ENCODE data around the gene SDK2.

SDK2 gene

DNA sequence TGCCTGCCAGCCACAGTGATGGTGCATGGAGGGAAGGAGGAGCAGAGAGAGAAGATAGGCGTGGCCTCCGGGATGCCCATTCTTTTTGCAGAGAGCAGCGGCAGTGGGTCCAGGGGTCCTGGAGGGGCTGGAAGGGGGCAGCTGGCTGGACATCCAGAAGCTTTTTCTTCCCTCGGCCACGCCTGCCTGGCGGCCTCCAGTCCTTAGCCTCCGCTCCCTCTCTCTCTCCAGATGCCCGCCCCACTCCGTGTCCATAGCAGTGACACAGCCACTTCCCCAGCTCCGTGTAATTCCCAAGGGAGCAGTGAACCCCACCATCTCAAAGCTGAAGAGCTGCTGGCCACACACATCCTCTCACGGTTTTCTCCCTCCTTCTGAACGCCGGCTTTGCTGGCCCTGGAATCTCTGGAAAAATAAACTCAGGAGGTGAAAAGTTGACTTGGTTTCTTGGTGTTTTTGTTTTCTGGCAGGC lies 306.2 kb downstream of the SDK2 start:
- Histone ChIP-seq H3K79me2 (ENCODE audit: control insufficient read depth, low read length) (no peaks in the 10 kb centered on the region), H3K9me2 (replicated peaks; ENCODE audit: control insufficient read depth, low read length) (no peaks in the 10 kb centered on the region), H3K27me3 (ENCODE audit: control insufficient read depth, low read length) (no peaks in the 10 kb centered on the region), H3K9me3 (ENCODE audit: control insufficient read depth, insufficient read depth, low read length) (no peaks in the 10 kb centered on the region), H3K36me3 (ENCODE audit: control insufficient read depth, low read length) (no peaks in the 10 kb centered on the region), H3F3A (ENCODE audit: control insufficient read depth, insufficient read depth) (no peaks in the 10 kb centered on the region), H3K27ac (ENCODE audit: low read depth, low read length) (no peak overlapping the region), H3K4me1 (ENCODE audit: control insufficient read depth, low read length) (no peaks in the 10 kb centered on the region), H3K4me3 (ENCODE audit: low read length) (no peak overlapping the region), H4K20me1 (ENCODE audit: control insufficient read depth, insufficient read depth, low read depth, low read length) (no peaks in the 10 kb centered on the region), H3K4me2 (ENCODE audit: low read length) (no peak overlapping the region)
- TF ChIP-seq EZH2phosphoT487 (IDR thresholded peaks at IDR 0.05; ENCODE audit: borderline replicate concordance, low read length) = no peak
- TF ChIP-seq, protein P1, sequence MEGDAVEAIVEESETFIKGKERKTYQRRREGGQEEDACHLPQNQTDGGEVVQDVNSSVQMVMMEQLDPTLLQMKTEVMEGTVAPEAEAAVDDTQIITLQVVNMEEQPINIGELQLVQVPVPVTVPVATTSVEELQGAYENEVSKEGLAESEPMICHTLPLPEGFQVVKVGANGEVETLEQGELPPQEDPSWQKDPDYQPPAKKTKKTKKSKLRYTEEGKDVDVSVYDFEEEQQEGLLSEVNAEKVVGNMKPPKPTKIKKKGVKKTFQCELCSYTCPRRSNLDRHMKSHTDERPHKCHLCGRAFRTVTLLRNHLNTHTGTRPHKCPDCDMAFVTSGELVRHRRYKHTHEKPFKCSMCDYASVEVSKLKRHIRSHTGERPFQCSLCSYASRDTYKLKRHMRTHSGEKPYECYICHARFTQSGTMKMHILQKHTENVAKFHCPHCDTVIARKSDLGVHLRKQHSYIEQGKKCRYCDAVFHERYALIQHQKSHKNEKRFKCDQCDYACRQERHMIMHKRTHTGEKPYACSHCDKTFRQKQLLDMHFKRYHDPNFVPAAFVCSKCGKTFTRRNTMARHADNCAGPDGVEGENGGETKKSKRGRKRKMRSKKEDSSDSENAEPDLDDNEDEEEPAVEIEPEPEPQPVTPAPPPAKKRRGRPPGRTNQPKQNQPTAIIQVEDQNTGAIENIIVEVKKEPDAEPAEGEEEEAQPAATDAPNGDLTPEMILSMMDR (IDR thresholded peaks at IDR 0.05; ENCODE audit: low read depth, low read length, poor library complexity, severe bottlenecking) = no peak

DNA sequence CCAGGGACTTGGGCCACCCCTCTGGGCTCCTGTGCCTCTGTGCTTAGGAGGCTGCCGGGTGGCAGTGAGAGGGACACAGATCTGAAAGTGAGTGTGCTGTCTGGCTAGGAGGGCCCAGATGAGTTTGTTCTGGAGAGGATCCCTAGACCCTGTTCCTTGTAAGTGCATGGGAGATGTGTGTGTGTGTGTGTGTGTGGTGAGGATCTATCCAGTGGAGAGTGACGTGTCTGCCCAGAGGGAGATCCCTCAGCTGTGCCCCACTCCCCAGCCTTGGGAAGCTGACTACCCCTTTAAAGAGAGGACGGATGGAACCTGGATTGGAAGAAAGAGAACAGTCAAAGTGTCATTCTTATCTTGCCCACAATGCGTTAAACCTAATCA lies 306.9 kb downstream of the SDK2 start:
- Histone ChIP-seq H3K27me3 (ENCODE audit: control insufficient read depth, low read length) (no peaks in the 10 kb centered on the region), H3K4me3 (ENCODE audit: low read length) (no peak overlapping the region), H3K4me1 (ENCODE audit: control insufficient read depth, low read length) (no peaks in the 10 kb centered on the region), H3K27ac (ENCODE audit: low read depth, low read length) (no peak overlapping the region), H4K20me1 (ENCODE audit: control insufficient read depth, insufficient read depth, low read depth, low read length) (no peaks in the 10 kb centered on the region), H3K79me2 (ENCODE audit: control insufficient read depth, low read length) (no peaks in the 10 kb centered on the region), H3K4me2 (ENCODE audit: low read length) (no peak overlapping the region), H3F3A (ENCODE audit: control insufficient read depth, insufficient read depth) (no peaks in the 10 kb centered on the region), H3K36me3 (ENCODE audit: control insufficient read depth, low read length) (no peaks in the 10 kb centered on the region), H3K9me2 (replicated peaks; ENCODE audit: control insufficient read depth, low read length) (no peaks in the 10 kb centered on the region), H3K9me3 (ENCODE audit: control insufficient read depth, insufficient read depth, low read length) (no peaks in the 10 kb centered on the region)
- no peak for TF ChIP-seq EZH2phosphoT487 (IDR thresholded peaks at IDR 0.05; ENCODE audit: borderline replicate concordance, low read length)
- TF ChIP-seq, protein P1 (IDR thresholded peaks at IDR 0.05; ENCODE audit: low read depth, low read length, poor library complexity, severe bottlenecking) = no peak

DNA sequence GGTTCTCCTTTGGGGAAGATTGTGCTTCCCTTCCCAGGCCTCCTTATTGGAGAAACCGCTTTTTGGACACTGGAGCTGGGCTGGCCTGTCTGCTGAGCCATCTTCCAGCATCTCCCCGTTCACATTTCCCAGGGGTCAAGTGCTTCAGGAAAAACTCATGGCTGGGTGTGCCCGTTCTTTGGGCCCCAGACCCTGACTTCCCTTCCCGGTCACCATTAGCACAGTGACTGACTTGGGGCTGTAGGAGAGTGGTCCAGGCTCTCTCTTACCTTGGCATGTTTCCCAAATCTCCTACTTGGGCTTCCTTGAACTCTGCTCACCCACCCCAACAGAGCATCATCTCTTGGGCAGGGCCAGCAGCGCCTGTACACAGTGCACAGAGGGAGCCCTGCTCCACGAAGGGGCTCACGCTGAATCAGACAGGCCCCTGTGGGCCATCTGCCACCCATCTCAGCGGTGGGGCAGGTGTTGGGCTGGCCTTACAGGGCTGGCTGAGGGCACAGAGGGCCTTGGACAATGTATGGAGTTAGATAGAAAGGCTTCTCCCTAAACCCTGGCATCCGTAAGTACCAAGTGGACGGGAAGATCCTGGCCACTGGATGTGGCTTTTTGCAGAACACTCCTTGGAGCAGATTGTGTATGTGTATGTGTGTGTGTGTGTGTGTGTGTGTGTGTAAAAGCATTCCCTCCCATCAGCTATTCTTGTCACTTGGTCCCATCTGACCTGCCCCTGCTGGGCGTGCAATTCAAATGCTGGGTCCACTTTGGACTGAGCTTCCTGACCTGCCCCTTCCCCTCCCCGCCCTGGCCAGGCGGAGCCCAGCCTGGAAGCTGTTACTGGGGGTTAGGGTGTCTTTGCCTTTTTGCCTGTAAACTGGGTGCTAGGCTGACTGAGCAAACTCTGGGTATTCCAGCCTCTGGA lies 307.6 kb downstream of the SDK2 start:
- Histone ChIP-seq H3K4me3 (ENCODE audit: low read length) (no peak overlapping the region), H3K4me2 (ENCODE audit: low read length) (no peak overlapping the region), H3K36me3 (ENCODE audit: control insufficient read depth, low read length) (no peaks in the 10 kb centered on the region), H3K9me3 (ENCODE audit: control insufficient read depth, insufficient read depth, low read length) (no peaks in the 10 kb centered on the region), H4K20me1 (ENCODE audit: control insufficient read depth, insufficient read depth, low read depth, low read length) (no peaks in the 10 kb centered on the region), H3K4me1 (ENCODE audit: control insufficient read depth, low read length) (no peaks in the 10 kb centered on the region), H3K27ac (ENCODE audit: low read depth, low read length) (no peak overlapping the region), H3K9me2 (replicated peaks; ENCODE audit: control insufficient read depth, low read length) (no peaks in the 10 kb centered on the region), H3F3A (ENCODE audit: control insufficient read depth, insufficient read depth) (no peaks in the 10 kb centered on the region), H3K27me3 (ENCODE audit: control insufficient read depth, low read length) (no peaks in the 10 kb centered on the region), H3K79me2 (ENCODE audit: control insufficient read depth, low read length) (no peaks in the 10 kb centered on the region)
- no peak for TF ChIP-seq EZH2phosphoT487 (IDR thresholded peaks at IDR 0.05; ENCODE audit: borderline replicate concordance, low read length)
- TF ChIP-seq, protein P1 (IDR thresholded peaks at IDR 0.05; ENCODE audit: low read depth, low read length, poor library complexity, severe bottlenecking) = no peak

Data from DOHH2 (cell line).